ENCODE data around the gene SPG7. TPM values are rescaled to one million over a fixed set of nuclear protein-coding genes. Genes with fewer than 3 reads are reported as not detected.

SPG7 gene
- total RNA-seq, 2 donors from 2014 or later, result 97.7 to 114 TPM

- Mint-ChIP-seq H3K9me3 (no peaks in the 10 kb centered on the region), H3K36me3 (peaks cover 29% of the 10 kb centered on the region in 2 donors), H3K27ac (no peak overlapping the region)
- DNase-seq (ENCODE audit: low spot score in 2 of 2) (no peak), ATAC-seq (no peak)
Observed at GRCh38 chr16:89530401-89531381, 22.5 kb downstream of the SPG7 start.

- DNase-seq (ENCODE audit: low spot score in 2 of 2) (no peak), ATAC-seq (no peak)
- peaks cover 27 to 29% of the 10 kb centered on the region in 2 donors for H3K36me3 Mint-ChIP-seq
- no peaks in the 10 kb centered on the region for H3K9me3 Mint-ChIP-seq
- H3K27ac Mint-ChIP-seq, result no peak overlapping the region
Observed at GRCh38 chr16:89531821-89532526, 23.8 kb downstream of the SPG7 start.

- ATAC-seq, result peak; percentile 52 to 84
- peak overlapping the region; percentile 66 to 80 for H3K27ac Mint-ChIP-seq
- H3K36me3 Mint-ChIP-seq, result peaks cover 19 to 29% of the 10 kb centered on the region in 2 donors
- H3K9me3 Mint-ChIP-seq, result no peaks in the 10 kb centered on the region
- DNase-seq (ENCODE audit: low spot score in 2 of 2), result no peak
Observed at GRCh38 chr16:89534252-89534756, 26.1 kb downstream of the SPG7 start.

GRCh38 chr16:89536371-89536770 is 28.2 kb downstream of the SPG7 start:
- DNase-seq (ENCODE audit: low spot score in 2 of 2) (no peak), ATAC-seq (no peak)
- Mint-ChIP-seq H3K36me3 (peaks cover 17 to 29% of the 10 kb centered on the region in 2 donors), H3K27ac (no peak overlapping the region), H3K9me3 (no peaks in the 10 kb centered on the region)

GRCh38 chr16:89536886-89537548 is 28.8 kb downstream of the SPG7 start:
- no peak for ATAC-seq
- H3K27ac Mint-ChIP-seq, result no peak overlapping the region
- H3K36me3 Mint-ChIP-seq, result peaks cover 17 to 29% of the 10 kb centered on the region in 2 donors
- no peak for DNase-seq (ENCODE audit: low spot score in 2 of 2)
- H3K9me3 Mint-ChIP-seq, result no peaks in the 10 kb centered on the region

GRCh38 chr16:89537549-89537925 is 29.3 kb downstream of the SPG7 start:
- DNase-seq (ENCODE audit: low spot score in 2 of 2) (no peak), ATAC-seq (no peak)
- Mint-ChIP-seq H3K27ac (no peak overlapping the region), H3K9me3 (no peaks in the 10 kb centered on the region), H3K36me3 (peaks cover 17 to 26% of the 10 kb centered on the region in 2 donors)

GRCh38 chr16:89538286-89538685 is 30.1 kb downstream of the SPG7 start:
- Mint-ChIP-seq H3K36me3 (peaks cover 17 to 23% of the 10 kb centered on the region in 2 donors), H3K27ac (no peak overlapping the region), H3K9me3 (no peaks in the 10 kb centered on the region)
- DNase-seq (ENCODE audit: low spot score in 2 of 2) (no peak), ATAC-seq (no peak)

- DNase-seq (ENCODE audit: low spot score in 2 of 2) (no peak), ATAC-seq (no peak)
- H3K9me3 Mint-ChIP-seq, result no peaks in the 10 kb centered on the region
- H3K36me3 Mint-ChIP-seq, result no peaks in the 10 kb centered on the region
- H3K27ac Mint-ChIP-seq, result peak overlapping the region in 1 of 2 donors; percentile 21
Observed at GRCh38 chr16:89540557-89540956, 32.4 kb downstream of the SPG7 start.

- Mint-ChIP-seq H3K9me3 (no peaks in the 10 kb centered on the region), H3K36me3 (no peaks in the 10 kb centered on the region), H3K27ac (peak overlapping the region in 1 of 2 donors; percentile 50)
- DNase-seq (ENCODE audit: low spot score in 2 of 2) (no peak), ATAC-seq (no peak)
Observed at GRCh38 chr16:89541792-89542191, 33.6 kb downstream of the SPG7 start.

- peaks cover 1 to 7% of the 10 kb centered on the region in 2 donors for H3K36me3 Mint-ChIP-seq
- no peak overlapping the region for H3K27ac Mint-ChIP-seq
- ATAC-seq (no peak), DNase-seq (ENCODE audit: low spot score in 2 of 2) (no peak)
- no peaks in the 10 kb centered on the region for H3K9me3 Mint-ChIP-seq
Observed at GRCh38 chr16:89544113-89544512, 35.9 kb downstream of the SPG7 start.

GRCh38 chr16:89544713-89545043 is 36.5 kb downstream of the SPG7 start:
- H3K9me3 Mint-ChIP-seq, result no peaks in the 10 kb centered on the region
- ATAC-seq, result no peak
- H3K27ac Mint-ChIP-seq, result peak overlapping the region in 1 of 2 donors; percentile 64
- DNase-seq (ENCODE audit: low spot score in 2 of 2), result no peak
- peaks cover 6 to 7% of the 10 kb centered on the region in 2 donors for H3K36me3 Mint-ChIP-seq

GRCh38 chr16:89545044-89545830 is 37.0 kb downstream of the SPG7 start:
- ATAC-seq, result no peak
- Mint-ChIP-seq H3K36me3 (peaks cover 7 to 9% of the 10 kb centered on the region in 2 donors), H3K9me3 (no peaks in the 10 kb centered on the region), H3K27ac (peak overlapping the region; percentile 29 to 64)
- no peak for DNase-seq (ENCODE audit: low spot score in 2 of 2)

- DNase-seq (ENCODE audit: low spot score in 2 of 2) (no peak), ATAC-seq (no peak)
- H3K9me3 Mint-ChIP-seq, result no peaks in the 10 kb centered on the region
- peaks cover 12 to 13% of the 10 kb centered on the region in 2 donors for H3K36me3 Mint-ChIP-seq
- no peak overlapping the region for H3K27ac Mint-ChIP-seq
Observed at GRCh38 chr16:89545831-89546574, 37.8 kb downstream of the SPG7 start.

- ATAC-seq, result no peak
- Mint-ChIP-seq H3K27ac (no peak overlapping the region), H3K36me3 (peaks cover 13 to 16% of the 10 kb centered on the region in 2 donors), H3K9me3 (no peaks in the 10 kb centered on the region)
- no peak for DNase-seq (ENCODE audit: low spot score in 2 of 2)
Observed at GRCh38 chr16:89546781-89547180, 38.6 kb downstream of the SPG7 start.

- Mint-ChIP-seq H3K27ac (peak overlapping the region in 1 of 2 donors; percentile 34), H3K36me3 (peaks cover 13 to 16% of the 10 kb centered on the region in 2 donors), H3K9me3 (no peaks in the 10 kb centered on the region)
- DNase-seq (ENCODE audit: low spot score in 2 of 2) (no peak), ATAC-seq (no peak)
Observed at GRCh38 chr16:89547291-89547690, 39.1 kb downstream of the SPG7 start.

Measured in activated naive CD4-positive, alpha-beta T cell treated with anti-CD3 and anti-CD28 coated beads, Interleukin-2, amount 50 U/mL, for 72 hours (primary cell).